Glomerular visceral epithelial cell (primary cell): ENCODE results near the gene CRB1.

ENCODE experiments used
- DNase-seq: peaks from one replicate; pipeline ENCODE4 v3.0.0-alpha.2; 2016; ENCODE audit errors: extremely low spot score

CRB1 gene

GRCh38 chr1:197303463-197303862, 35.4 kb downstream of the CRB1 start:
- no peak for DNase-seq

GRCh38 chr1:197304638-197305200, 36.7 kb downstream of the CRB1 start:
- DNase-seq: no peak

- DNase-seq: no peak
These were observed 37.9 kb downstream of the CRB1 start for GRCh38 chr1:197305925-197306324.

DNA sequence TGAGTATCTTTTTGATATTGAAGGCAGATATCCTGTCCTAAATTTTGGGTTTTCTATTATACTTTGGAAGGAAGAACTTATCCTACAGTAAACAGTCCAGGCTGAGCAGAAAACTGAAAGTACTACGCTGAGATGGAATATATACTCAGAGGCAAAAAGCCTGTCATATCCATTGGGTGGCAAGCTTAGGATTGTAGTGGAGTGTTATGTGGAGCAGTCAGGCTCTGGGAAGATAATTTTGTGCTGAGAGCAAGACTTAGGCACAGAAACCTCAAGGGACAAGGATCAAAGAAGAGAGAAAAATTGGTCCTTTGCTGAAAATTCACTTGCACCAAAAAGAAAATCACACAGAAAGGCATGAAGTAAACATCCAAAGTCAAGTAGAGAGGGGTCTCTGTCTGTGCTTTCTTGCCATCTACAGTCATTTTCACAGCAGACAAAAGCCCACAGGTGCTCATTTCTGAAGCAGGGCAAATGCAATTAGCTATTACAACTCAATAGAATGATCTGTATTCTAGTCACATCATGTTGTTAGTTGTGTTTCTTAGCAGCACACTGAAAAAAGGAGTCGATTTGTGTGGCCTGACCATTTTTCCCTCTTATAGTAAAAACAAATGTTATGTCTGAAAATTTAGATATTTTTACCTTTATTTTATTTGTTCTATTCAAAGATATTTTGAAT, 38.5 kb downstream of the CRB1 start:
- no peak for DNase-seq

DNA sequence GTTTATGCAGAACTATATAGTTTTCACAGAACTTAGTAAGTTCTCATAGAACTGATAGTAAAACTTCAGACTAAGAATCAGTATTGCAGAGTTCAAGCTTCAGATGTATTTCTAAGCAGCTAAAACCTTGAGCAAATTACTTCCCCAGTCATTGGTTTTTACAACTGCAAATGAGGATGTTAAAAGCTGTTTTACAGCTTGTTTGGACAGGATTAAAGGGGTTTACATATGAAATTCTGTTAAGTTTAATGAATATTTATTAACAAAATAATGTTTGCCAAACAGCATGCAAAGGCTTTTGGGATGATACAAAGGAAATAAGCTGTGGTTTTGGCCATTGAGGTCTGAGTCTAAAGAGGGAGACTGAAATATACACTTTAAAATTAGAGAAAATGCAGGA, 39.1 kb downstream of the CRB1 start:
- no peak for DNase-seq

GRCh38 chr1:197307551-197307950, 39.5 kb downstream of the CRB1 start:
- peak; percentile 40 for DNase-seq

GRCh38 chr1:197311081-197311480, 43.0 kb downstream of the CRB1 start:
- no peak for DNase-seq

- DNase-seq: no peak
These were observed 44.1 kb downstream of the CRB1 start for GRCh38 chr1:197312163-197312562.

DNA sequence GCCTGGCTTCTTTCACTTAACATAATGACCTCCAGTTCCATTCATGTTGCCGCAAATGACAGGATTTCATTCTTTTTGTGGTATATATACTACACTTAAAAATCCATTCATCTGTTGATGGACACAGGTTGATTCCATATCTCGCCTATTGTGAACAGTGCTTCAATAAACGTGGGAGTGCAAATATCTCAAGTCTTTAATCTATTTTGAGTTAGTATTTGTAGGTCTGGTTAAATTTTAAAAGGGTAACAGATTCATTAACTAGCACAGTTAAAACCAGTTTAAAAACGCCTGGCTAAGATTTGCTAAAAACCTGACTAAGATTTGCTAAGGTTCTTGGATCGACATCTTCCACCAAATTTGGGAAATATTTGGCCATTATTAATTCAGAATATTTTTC, 45.7 kb downstream of the CRB1 start:
- DNase-seq: no peak

DNA sequence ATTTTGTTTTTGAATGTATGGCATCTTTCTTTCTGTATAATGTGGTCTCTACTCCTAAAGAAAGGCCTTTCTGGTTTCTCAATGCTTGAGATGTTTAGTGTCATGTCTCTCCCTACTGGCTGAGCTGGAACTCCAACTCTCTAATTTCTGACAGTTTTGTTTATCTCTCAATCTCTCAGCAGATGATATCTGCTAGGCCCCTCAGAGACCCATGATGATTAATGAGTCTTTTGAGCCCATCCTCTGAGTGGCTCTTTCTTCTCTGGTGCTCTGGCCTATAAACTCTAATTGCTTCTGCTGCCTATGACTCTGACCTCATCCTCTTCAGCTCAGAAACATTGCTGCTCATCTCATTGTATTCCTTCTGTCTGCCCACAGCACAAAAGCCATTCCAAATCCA, 46.6 kb downstream of the CRB1 start:
- DNase-seq: no peak

GRCh38 chr1:197319631-197320030, 51.6 kb downstream of the CRB1 start:
- no peak for DNase-seq

- peak; percentile 56 for DNase-seq
These were observed 53.0 kb downstream of the CRB1 start for GRCh38 chr1:197320991-197321531.

GRCh38 chr1:197321811-197322210, 53.8 kb downstream of the CRB1 start:
- DNase-seq: no peak

DNA sequence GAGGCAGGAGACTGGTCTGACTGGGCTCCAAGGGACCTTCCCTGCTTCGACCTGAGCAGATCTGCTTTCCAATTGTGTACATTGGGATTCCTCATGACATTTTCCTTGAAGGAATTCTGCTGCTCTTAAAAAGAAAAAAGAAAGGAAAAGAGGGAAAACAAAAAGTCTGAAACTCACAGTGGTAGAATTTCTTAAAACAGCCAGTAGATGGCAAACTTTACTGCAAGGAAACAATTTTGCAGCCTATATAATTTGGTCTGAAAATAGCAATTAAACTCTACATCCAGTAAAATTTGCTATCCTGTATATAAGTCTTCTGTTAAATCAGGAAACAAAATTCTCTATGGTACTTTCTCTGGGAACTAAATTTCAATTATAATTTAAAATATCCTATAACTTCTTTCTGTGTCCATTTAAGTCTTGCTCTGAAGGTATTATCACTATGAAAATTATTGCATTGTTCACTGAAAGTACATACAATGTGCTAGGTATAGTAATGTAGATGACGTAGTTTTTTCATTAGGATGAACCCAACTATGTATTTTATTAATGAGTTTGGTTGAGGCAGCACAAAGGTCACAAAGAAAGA, 59.8 kb downstream of the CRB1 start:
- DNase-seq: no peak

DNA sequence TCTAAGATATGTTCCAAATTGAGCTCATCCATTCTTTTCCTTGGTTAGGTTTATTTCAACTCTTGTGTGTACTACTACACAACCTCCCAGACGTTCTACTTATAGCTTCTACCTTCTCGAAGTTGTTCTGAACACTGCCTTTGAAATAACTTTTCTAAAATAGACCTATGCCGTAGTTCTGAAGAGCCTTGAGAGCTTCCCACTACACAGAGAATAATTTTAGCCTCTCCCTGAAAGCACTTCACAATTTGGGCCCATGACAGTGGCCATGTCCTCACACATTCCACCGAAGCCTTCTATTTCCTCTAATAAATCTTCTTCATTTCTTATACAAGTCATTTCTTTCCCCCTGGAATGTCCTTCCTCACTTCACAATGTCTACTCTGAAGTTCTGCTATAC, 62.2 kb downstream of the CRB1 start:
- DNase-seq: no peak

- no peak for DNase-seq
These were observed 63.5 kb downstream of the CRB1 start for GRCh38 chr1:197331565-197331964.

DNA sequence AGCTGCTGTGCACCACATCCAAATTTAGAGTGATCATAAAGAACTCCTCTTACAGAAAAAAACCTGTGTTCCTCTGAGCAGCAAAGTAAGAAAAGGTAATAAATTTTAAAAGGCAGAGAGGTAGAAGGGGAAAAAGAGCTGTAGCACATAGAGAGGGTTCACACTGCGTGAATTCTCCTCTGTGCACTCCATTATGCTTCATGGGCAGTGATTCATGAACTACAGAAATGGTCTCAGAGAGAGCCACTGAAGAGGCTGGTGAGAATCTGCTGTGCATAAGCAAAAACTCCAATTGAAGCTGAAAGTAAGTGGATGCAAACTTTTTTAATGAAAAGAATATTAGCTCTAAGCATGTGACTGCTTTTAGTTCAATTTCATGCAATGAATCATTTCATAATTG, 65.0 kb downstream of the CRB1 start:
- no peak for DNase-seq

GRCh38 chr1:197336571-197336970, 68.5 kb downstream of the CRB1 start:
- no peak for DNase-seq

DNA sequence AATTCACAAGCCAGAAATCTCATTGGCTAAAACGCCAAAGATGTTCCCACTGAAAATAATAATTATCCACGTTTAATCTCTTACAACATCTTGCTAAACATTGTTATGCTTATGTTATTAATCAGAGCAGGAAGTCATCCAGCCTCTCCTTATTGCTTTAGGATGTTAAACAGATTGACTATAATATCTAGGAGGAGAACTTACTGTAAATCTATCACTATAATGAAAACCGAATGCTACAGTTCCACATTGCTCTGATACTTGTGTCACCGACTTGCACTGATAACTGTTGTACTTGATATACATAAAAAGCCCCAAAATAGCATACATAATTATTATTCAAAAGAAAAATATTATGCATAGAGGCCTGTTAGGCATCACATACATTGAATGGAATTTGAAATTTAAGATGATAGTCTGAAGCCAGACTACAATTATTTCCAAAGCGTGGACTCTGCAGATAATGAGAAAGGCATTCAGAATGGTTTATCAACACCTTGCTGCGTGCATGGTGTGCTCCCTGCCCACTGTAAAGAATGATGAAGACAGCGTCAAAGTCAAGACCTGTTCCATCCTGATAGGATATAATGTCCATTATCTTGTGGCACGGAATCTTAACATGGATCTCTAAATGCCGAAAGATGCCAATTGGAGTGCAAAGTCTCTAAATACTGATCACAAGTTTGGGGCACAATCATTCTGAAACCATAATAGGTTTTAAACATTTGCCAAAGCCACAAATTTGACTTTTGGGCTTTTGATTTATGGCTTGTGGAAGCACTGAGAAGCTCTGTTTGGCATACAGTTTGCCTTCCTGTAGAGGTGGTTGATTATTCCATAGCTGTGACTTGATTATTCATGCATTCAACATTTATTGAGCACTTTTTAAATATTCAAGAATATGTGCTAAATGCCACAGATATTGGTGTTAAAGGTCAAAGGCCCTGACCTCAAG, 71.3 kb downstream of the CRB1 start:
- no peak for DNase-seq

GRCh38 chr1:197341626-197342025, 73.6 kb downstream of the CRB1 start:
- DNase-seq: no peak

- no peak for DNase-seq
These were observed 74.1 kb downstream of the CRB1 start for GRCh38 chr1:197342044-197342565.

- DNase-seq: no peak
These were observed 74.6 kb downstream of the CRB1 start for GRCh38 chr1:197342669-197343068.
